B cell (primary cell): ENCODE measurements around the gene TMPRSS13. TPM values are rescaled to one million over a fixed set of nuclear protein-coding genes. Genes with fewer than 3 reads are reported as not detected.

Source experiments
- ATAC-seq: fragments of 200-7000 bp; cut with Tn5 transposase; one replicate; pipeline ENCODE4 v1.10.0; 2021; ENCODE audit warnings: low read depth, mild to moderate bottlenecking, moderate number of reproducible peaks, moderate library complexity
- CTCF ChIA-PET: fragments of 350-600 bp; sonication (Branson Sonifier 250); formaldehyde crosslinking; loops from one replicate; lab custom pipeline; 2021; ENCODE audit warnings: antibody characterized with exemption, inconsistent platforms; lab: Charles Lee
- POLR2A ChIA-PET: fragments of 350-600 bp; sonication (Branson Sonifier 250); formaldehyde crosslinking; loops from one replicate; lab custom pipeline; 2021; ENCODE audit warnings: antibody characterized with exemption; lab: Charles Lee
- DNase-seq: peaks from one replicate; pipeline ENCODE4 v3.0.0; 2013
- H2AFZ ChIP-seq: 2 replicates; pipeline ENCODE4 v1.6.1; 2012; ENCODE audit warnings: mild to moderate bottlenecking, low read depth, low read length; ENCODE audit not compliant: insufficient read depth, poor library complexity, severe bottlenecking
- H3K27ac ChIP-seq, 2 donors: 1 replicate in 1 of 2; 2 replicates in 1 of 2; pipeline ENCODE4 v1.5.1; 2012 to 2013; ENCODE audit warnings: low read length in 2 of 2, mild to moderate bottlenecking in 2 of 2, moderate library complexity in 1 of 2
- H3K27me3 ChIP-seq, 4 experiments: fragments of 200-600 bp in 1 of 4; sonication (generic) in 1 of 4; replicated peaks in 1 of 4; 1 replicate in 2 of 4; 2 replicates in 2 of 4; pipeline versions ENCODE4 v1.6.1 to v1.7.0; 2013 to 2016; ENCODE audit warnings: low read length in 3 of 4, mild to moderate bottlenecking in 2 of 4, mixed read lengths in 1 of 4, moderate library complexity in 1 of 4; ENCODE audit not compliant: insufficient read depth in 4 of 4, control insufficient read depth in 3 of 4; ENCODE audit errors: control extremely low read depth in 1 of 4
- H3K36me3 ChIP-seq, 2 experiments: replicated peaks in 1 of 2; 1 replicate in 1 of 2; 2 replicates in 1 of 2; pipeline versions ENCODE4 v1.6.1 to v1.7.1; 2013; ENCODE audit warnings: low read length in 1 of 2; ENCODE audit not compliant: insufficient read depth in 2 of 2, control insufficient read depth in 1 of 2; ENCODE audit errors: control extremely low read depth in 1 of 2, extremely low read depth in 1 of 2
- H3K4me1 ChIP-seq, 2 donors: fragments of 200-600 bp in 1 of 2; sonication (generic) in 1 of 2; 1 replicate in 1 of 2; 2 replicates in 1 of 2; pipeline versions ENCODE4 v1.5.1 to v1.6.1; 2013 to 2017; ENCODE audit warnings: low read length in 2 of 2; ENCODE audit not compliant: control insufficient read depth in 2 of 2, insufficient read depth in 2 of 2
- H3K4me2 ChIP-seq: replicated peaks from 2 replicates; pipeline ENCODE3; 2012; ENCODE audit warnings: mild to moderate bottlenecking, low read depth, low read length; ENCODE audit not compliant: poor library complexity, severe bottlenecking
- H3K4me3 ChIP-seq, 5 experiments: fragments of 200-600 bp in 1 of 5; sonication (generic) in 1 of 5; 1 replicate in 3 of 5; 2 replicates in 2 of 5; pipeline versions ENCODE4 v1.5.1 to v1.7.0; 2011 to 2016; ENCODE audit warnings: low read length in 4 of 5, mild to moderate bottlenecking in 4 of 5, low read depth in 2 of 5, control low read depth in 1 of 5, moderate library complexity in 1 of 5; ENCODE audit not compliant: insufficient read depth in 1 of 5; ENCODE audit errors: control extremely low read depth in 1 of 5, extremely low read depth in 1 of 5
- H3K79me2 ChIP-seq: fragments of 200-600 bp; sonication (generic); one replicate; pipeline ENCODE4 v1.6.0; 2016; ENCODE audit warnings: low read length; ENCODE audit not compliant: control insufficient read depth, insufficient read depth
- H3K9ac ChIP-seq: fragments of 200-600 bp; sonication (generic); 2 replicates; pipeline ENCODE4 v1.6.1; 2017; ENCODE audit warnings: mild to moderate bottlenecking, low read length, moderate library complexity
- H3K9me3 ChIP-seq, 3 donors: one replicate each; pipeline versions ENCODE4 v1.6.1 to v1.7.1; 2013; ENCODE audit warnings: low read length in 2 of 3; ENCODE audit not compliant: control insufficient read depth in 2 of 3, insufficient read depth in 1 of 3; ENCODE audit errors: control extremely low read depth in 1 of 3
- H4K20me1 ChIP-seq: 2 replicates; pipeline ENCODE4 v1.6.0; 2012; ENCODE audit warnings: mild to moderate bottlenecking, low read length; ENCODE audit not compliant: insufficient read depth, control insufficient read depth, poor library complexity, severe bottlenecking
- H3K27ac Mint-ChIP-seq: one replicate; pipeline ENCODE4 v1.8.0; 2021; ENCODE audit warnings: mixed read lengths
- H3K27me3 Mint-ChIP-seq: one replicate; pipeline ENCODE4 v1.8.0; 2021; ENCODE audit warnings: mixed read lengths
- H3K4me1 Mint-ChIP-seq: one replicate; pipeline ENCODE4 v1.8.0; 2021; ENCODE audit warnings: mixed read lengths
- H3K4me3 Mint-ChIP-seq: one replicate; pipeline ENCODE4 v1.8.0; 2021; ENCODE audit warnings: mixed read lengths
- H3K9me3 Mint-ChIP-seq: one replicate; pipeline ENCODE4 v1.8.0; 2022; ENCODE audit warnings: mixed read lengths; ENCODE audit not compliant: insufficient read depth
- EZH2 ChIP-seq: IDR thresholded peaks from 2 replicates; pipeline ENCODE4 v1.6.1; 2012; ENCODE audit warnings: borderline replicate concordance, low read depth, mild to moderate bottlenecking, moderate library complexity, low read length; ENCODE audit not compliant: insufficient read depth, poor library complexity, severe bottlenecking
- WGBS: methylation state at CpG from one replicate; pipeline ENCODE4 v1.1.5; 2013; ENCODE audit warnings: missing lambda C conversion rate; ENCODE audit not compliant: insufficient coverage; 5-methylcytosine and 5-hydroxymethylcytosine counted together
- intact Hi-C: fragments of 100-400 bp; cut with micrococcal nuclease; formaldehyde crosslinking; loops from one replicate; pipeline ENCODE4 v1.10.0; 2022
- polyA plus RNA-seq: library from polyadenylated mRNA; depleted of rRNA; stranded (reverse); fragments of >200 nt; gene quantifications from 2 replicates; pipeline ENCODE4 v1.2.3, GENCODE V29; 2012
- total RNA-seq, 2 donors: library from RNA; stranded (reverse); fragments of 120-200 nt in 1 of 2; gene quantifications; 1 replicate in 1 of 2; 2 replicates in 1 of 2; pipeline versions ENCODE4 v1.2.3 to v1.2.4, GENCODE V29; 2013 to 2022
- TF ChIP-seq, protein P1 (sequence below): fragments of 200-600 bp; IDR thresholded peaks from one replicate; pipeline ENCODE4 v1.8.0; 2022; ENCODE audit warnings: antibody characterized with exemption, mild to moderate bottlenecking

TMPRSS13 gene
- total and polyA plus RNA-seq, 2 donors (not counting 1 experiment from before 2014, with no cell fraction given), result 2.4 to 8.0 TPM

DNA sequence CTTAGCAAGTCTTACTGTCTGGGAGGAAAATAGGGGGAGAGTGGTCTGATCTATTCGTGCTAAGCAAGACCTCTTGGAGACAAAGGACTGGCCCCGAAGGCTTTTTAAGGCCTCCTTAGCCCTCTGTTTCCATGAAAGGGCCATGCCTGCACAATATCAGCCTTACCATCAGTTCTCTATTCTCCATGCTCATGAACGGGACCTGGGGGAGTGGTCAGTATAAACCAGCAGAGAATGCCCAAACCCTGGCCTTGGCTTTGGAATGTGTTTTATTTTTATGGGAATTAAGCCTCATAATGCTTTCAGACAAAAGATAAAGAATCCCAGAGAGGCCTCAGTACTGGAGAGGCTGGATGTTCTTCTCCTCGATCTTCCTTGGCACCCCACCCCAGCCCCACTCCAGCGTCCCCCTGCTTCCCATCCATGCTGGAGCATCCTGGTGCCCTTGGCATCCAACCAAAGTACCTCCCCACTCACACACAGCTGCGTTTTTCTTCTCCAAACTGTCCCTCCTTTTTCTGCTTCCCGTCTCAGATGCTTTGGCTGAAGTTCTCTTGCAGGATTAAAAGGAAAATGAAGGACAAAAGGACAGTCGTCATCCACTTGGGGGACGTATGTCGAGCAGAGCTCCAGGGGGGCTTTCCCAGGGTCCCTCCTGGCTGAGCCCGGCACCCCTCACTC is 71.3 kb downstream of the TMPRSS13 start:
- TF ChIP-seq, protein P1, sequence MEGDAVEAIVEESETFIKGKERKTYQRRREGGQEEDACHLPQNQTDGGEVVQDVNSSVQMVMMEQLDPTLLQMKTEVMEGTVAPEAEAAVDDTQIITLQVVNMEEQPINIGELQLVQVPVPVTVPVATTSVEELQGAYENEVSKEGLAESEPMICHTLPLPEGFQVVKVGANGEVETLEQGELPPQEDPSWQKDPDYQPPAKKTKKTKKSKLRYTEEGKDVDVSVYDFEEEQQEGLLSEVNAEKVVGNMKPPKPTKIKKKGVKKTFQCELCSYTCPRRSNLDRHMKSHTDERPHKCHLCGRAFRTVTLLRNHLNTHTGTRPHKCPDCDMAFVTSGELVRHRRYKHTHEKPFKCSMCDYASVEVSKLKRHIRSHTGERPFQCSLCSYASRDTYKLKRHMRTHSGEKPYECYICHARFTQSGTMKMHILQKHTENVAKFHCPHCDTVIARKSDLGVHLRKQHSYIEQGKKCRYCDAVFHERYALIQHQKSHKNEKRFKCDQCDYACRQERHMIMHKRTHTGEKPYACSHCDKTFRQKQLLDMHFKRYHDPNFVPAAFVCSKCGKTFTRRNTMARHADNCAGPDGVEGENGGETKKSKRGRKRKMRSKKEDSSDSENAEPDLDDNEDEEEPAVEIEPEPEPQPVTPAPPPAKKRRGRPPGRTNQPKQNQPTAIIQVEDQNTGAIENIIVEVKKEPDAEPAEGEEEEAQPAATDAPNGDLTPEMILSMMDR, result no peak
- no peak for TF ChIP-seq EZH2
- peaks cover 0 to 5% (median 2%) of the 10 kb centered on the region in 3 donors for H3K9me3 ChIP-seq
- peaks cover 0 to 18% (median 2%) of the 10 kb centered on the region in 4 experiments for H3K27me3 ChIP-seq
- H3K27me3 Mint-ChIP-seq, result peaks cover 44% of the 10 kb centered on the region
- H3K9ac ChIP-seq, result no peak overlapping the region
- H3K36me3 ChIP-seq, result no peaks in the 10 kb centered on the region
- no peaks in the 10 kb centered on the region for H3K4me1 Mint-ChIP-seq
- H3K4me1 ChIP-seq, result no peaks in the 10 kb centered on the region
- no peak overlapping the region for H3K4me2 ChIP-seq
- no peak overlapping the region for H3K27ac Mint-ChIP-seq
- no peak overlapping the region for H3K27ac ChIP-seq
- H3K4me3 Mint-ChIP-seq, result no peak overlapping the region
- H3K4me3 ChIP-seq, result no peak overlapping the region
- H2AFZ ChIP-seq, result no peak overlapping the region
- ChIA-PET CTCF (no interaction called here), POLR2A (interaction anchor here (0.7 kb wide), 1 partner anchor 36 kb away, joined by 8 read pairs; no protein-coding TSS in a partner anchor)
- no peaks in the 10 kb centered on the region for H4K20me1 ChIP-seq
- ATAC-seq (no peak), DNase-seq (no peak)
- H3K79me2 ChIP-seq, result no peaks in the 10 kb centered on the region
- 93% methylated on average over 7 of the region's 11 CpGs for WGBS
- intact Hi-C loops, result no loop called here
- H3K9me3 Mint-ChIP-seq, result peaks cover 2% of the 10 kb centered on the region

- H3K4me1 ChIP-seq, result no peaks in the 10 kb centered on the region
- H3K27me3 Mint-ChIP-seq, result peaks cover 56% of the 10 kb centered on the region
Measured at GRCh38 chr11:117855912-117856651, 73.1 kb downstream of the TMPRSS13 start.

More at GRCh38 chr11:117855912-117856651, 73.1 kb downstream of the TMPRSS13 start:
- no peak overlapping the region for H3K4me3 Mint-ChIP-seq
- Histone ChIP-seq H2AFZ (no peak overlapping the region), H3K36me3 (no peaks in the 10 kb centered on the region), H3K27ac (no peak overlapping the region), H3K27me3 (peaks cover 0 to 19% (median 4%) of the 10 kb centered on the region in 4 experiments), H3K4me3 (no peak overlapping the region), H3K9me3 (peaks cover 0 to 5% (median 2%) of the 10 kb centered on the region in 3 donors), H3K9ac (no peak overlapping the region), H4K20me1 (no peaks in the 10 kb centered on the region), H3K4me2 (no peak overlapping the region), H3K79me2 (no peaks in the 10 kb centered on the region)
- peaks cover 8% of the 10 kb centered on the region for H3K9me3 Mint-ChIP-seq
- no peak overlapping the region for H3K27ac Mint-ChIP-seq
- 91% methylated on average over 6 of the region's 13 CpGs for WGBS
- no peaks in the 10 kb centered on the region for H3K4me1 Mint-ChIP-seq
- POLR2A ChIA-PET, result no interaction called here
- DNase-seq, result no peak
- TF ChIP-seq EZH2, result no peak
- TF ChIP-seq, protein P1, result no peak
- no peak for ATAC-seq
- CTCF ChIA-PET, result no interaction called here
- intact Hi-C loops, result no loop called here
